Subcutaneous abdominal adipose tissue (tissue), 5 donors: ENCODE results near the gene PSG5.
"Not testable (repeated sequence)": the region's sequence is repeated elsewhere in the genome, so short reads cannot be mapped to it uniquely, and the experiment has no call there.

Experiments used
- H3K27ac ChIP-seq: one replicate; pipeline ENCODE4 v1.7.0; 2013; ENCODE audit warnings: low read depth, mild to moderate bottlenecking, inconsistent platforms, low read length, moderate library complexity
- H3K27me3 ChIP-seq, 5 donors: one replicate each; pipeline ENCODE4 v1.7.0; 2013; ENCODE audit warnings: low read length in 5 of 5, inconsistent platforms in 1 of 5; ENCODE audit not compliant: control insufficient read depth in 5 of 5, insufficient read depth in 4 of 5
- H3K36me3 ChIP-seq, 5 donors: one replicate each; pipeline ENCODE4 v1.7.0; 2013; ENCODE audit warnings: low read length in 5 of 5; ENCODE audit not compliant: control insufficient read depth in 5 of 5, insufficient read depth in 5 of 5
- H3K4me1 ChIP-seq, 5 donors: one replicate each; pipeline ENCODE4 v1.7.0; 2013; ENCODE audit warnings: low read length in 5 of 5, mild to moderate bottlenecking in 3 of 5, moderate library complexity in 1 of 5; ENCODE audit not compliant: control insufficient read depth in 5 of 5, insufficient read depth in 5 of 5
- H3K4me3 ChIP-seq, 5 donors: one replicate each; pipeline ENCODE4 v1.7.0; 2013; ENCODE audit warnings: low read length in 5 of 5, low read depth in 1 of 5
- H3K9ac ChIP-seq, 5 donors: one replicate each; pipeline ENCODE4 v1.7.0; 2013; ENCODE audit warnings: low read length in 5 of 5, mild to moderate bottlenecking in 4 of 5, moderate library complexity in 3 of 5
- H3K9me3 ChIP-seq, 5 donors: one replicate each; pipeline ENCODE4 v1.7.0; 2013; ENCODE audit warnings: low read length in 5 of 5; ENCODE audit not compliant: control insufficient read depth in 5 of 5
- donor health status: healthy.
- donor health status: healthy.
- donor health status: healthy.
- donor health status: healthy.
- donor health status: healthy.

PSG5 gene

DNA sequence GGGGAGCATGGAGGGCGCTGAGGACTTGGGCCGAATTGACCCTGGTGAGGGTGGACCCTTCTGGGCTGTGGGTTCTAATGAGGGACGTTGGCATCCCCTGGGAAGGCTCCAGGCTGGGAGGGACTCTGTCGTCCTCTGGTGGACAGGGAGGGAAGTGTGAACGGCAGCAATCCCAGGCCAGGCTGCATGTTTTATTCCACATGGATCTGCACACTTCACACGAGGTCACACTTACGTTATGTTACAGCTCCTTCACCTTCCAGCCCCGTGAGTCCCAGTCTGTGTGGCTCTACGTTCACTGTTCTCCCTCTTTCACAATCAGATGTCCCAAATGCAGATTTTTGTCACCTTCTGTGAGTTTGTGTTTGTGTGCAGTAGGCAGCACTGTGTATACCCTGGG is 1.8 kb upstream of the PSG5 start:
- not testable (repeated sequence) for H3K4me1 ChIP-seq, H3K36me3 ChIP-seq, H3K27ac ChIP-seq, H3K9me3 ChIP-seq, H3K9ac ChIP-seq, H3K27me3 ChIP-seq, H3K4me3 ChIP-seq

DNA sequence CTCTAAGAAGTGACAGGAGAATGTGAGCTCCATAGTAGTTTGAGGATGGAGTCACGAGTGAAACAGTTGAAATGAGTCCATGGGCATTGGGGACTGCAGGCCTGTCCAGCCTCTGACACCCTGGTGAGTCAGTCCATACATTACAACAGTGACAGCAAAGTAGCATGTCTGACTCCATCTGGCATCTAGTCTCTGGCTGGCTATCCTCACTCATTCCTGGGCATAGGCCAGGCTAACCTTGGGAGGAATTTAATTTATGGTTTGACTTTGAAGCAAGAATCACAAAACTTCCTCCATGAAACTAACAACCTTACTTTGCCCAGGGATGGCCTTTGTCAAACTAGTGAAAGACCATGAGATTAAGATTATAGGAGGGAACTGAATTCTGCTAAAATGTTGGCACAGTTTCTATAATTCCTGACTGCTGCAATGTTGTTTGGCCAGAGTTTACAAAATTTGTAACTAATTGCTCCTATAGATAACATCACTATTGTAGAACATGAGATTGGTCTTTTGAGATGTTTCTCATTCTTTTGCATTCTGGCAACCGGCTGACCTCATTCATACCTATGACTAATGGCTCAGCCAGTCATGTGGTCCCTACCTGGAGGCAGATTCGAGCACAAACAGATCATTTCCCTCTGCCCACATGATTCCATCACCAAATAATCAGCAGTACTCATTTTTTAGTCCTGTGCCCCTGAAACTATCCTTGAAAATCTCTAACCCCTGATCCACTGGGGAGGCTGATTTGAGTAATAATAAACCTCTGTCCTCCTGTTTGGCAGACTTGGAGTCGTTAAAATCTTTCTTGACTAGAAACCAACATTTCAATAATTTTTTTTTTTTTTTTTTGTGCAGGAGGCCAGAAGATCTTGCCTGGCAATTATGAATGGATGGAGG is 4.2 kb downstream of the PSG5 start:
- not testable (repeated sequence) for H3K9me3 ChIP-seq, H3K27ac ChIP-seq, H3K27me3 ChIP-seq

DNA sequence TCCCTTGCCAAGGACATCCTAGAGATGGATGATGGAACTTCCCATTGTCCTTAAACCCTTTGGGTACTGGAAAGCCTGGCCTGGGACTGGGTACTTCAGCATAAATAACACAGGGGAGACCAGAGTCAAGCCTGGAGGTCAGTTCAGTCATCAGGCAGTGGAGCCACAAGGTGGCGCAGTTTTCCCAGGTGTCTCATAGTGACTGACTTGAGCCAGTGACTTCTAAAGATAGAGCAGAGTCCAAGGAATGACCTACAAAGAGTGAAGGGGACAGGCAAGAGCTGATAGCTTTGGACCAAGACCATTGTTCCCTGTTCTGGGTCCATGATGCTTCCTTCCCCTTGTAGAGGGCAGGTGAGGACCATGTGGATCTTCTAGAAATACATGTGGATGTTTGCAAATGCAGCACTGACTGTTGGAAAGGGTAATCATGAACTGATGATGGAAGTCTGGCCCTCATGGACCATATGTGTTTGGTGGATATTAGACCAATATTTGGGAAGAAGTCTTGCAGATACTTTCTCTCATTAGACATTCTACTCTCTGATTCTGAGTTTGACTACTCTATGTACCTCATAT is 6.7 kb downstream of the PSG5 start:
- H3K4me3 ChIP-seq, H3K36me3 ChIP-seq, H3K9ac ChIP-seq, H3K27ac ChIP-seq, H3K27me3 ChIP-seq, H3K4me1 ChIP-seq, H3K9me3 ChIP-seq: not testable (repeated sequence)

More for the DNA sequence above, 4.2 kb downstream of the PSG5 start:
- H3K4me1 ChIP-seq, H3K4me3 ChIP-seq, H3K9ac ChIP-seq, H3K36me3 ChIP-seq: not testable (repeated sequence)

DNA sequence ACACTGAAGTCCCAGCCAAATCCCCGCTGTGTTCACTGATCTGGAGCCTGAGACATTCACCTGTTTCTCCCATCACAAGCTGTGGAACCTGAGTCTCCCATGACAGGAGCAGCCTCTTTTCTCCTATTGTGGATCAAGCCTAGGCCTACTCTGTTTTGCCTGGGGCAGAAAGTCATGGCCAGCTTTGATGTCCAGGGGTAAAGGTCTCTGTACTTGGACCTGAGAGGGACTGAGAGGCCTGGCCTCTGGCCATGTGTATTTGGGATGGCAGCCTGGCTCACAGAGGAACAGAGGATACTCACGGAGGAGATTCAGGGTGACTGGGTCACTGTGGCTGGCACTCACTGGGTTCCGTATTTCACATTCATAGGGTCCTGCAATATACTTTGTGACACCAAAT is 7.8 kb downstream of the PSG5 start:
- H3K36me3 ChIP-seq, H3K9ac ChIP-seq, H3K4me1 ChIP-seq, H3K4me3 ChIP-seq, H3K27ac ChIP-seq, H3K9me3 ChIP-seq, H3K27me3 ChIP-seq: not testable (repeated sequence)

DNA sequence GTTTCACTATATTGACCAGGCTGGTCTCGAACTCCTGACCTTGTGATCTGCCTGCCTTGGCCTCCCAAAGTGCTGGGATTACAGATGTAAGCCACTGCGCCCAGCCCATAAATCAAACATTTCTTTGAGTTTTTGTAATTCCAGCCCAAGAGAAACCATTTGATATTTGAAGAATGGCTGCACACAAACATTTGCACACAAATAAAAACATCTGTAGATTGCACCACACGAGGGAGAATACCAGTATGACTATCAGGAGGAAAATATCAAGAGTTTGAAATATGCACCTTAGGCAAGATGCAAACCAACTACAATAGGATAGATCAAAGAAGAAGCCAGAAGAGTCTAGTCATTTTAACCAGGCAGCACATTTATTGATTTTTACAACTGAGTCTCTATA is 20.4 kb downstream of the PSG5 start:
- not testable (repeated sequence) for H3K9ac ChIP-seq, H3K9me3 ChIP-seq, H3K4me3 ChIP-seq, H3K27me3 ChIP-seq, H3K4me1 ChIP-seq, H3K36me3 ChIP-seq, H3K27ac ChIP-seq

DNA sequence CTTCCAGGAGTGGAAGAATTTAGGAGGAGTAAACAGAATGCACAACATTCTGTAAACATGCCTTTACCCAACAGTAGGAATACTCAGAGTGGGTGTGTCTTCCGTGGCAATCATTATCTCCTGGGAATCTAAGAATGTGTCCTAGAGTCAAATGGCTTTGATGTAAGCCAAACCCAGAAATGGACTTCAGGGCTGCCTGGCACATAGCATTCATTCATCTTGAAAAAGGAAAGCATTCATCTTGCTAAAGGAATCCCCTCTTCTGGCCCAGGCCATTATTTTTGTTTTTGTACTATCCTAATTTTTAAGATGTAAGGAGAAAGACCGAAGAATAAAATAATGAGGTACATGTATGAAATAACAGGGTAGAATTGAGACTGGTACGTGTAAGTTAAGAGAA is 23.2 kb downstream of the PSG5 start:
- H3K36me3 ChIP-seq, H3K27ac ChIP-seq, H3K27me3 ChIP-seq, H3K9me3 ChIP-seq, H3K4me1 ChIP-seq, H3K9ac ChIP-seq, H3K4me3 ChIP-seq: not testable (repeated sequence)

DNA sequence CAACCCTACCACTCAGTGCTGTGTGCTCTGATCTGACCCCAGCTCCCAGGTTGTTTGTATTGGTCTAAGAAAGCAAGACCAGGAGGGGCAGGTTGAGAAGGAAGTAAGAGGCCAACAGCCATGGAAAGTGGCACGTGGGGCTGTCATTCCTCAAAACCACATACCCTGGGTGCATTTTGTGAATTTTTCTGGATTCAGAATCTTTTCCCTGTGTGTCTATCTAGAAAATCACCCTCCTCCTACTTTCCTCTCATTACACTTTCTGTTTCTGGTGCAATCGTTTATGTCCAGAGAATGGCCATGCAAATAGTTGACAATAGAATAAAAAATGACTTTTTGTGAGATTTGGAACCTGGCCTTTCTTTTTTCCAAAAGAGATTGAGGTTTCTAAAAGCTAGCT is 24.1 kb downstream of the PSG5 start:
- not testable (repeated sequence) for H3K27ac ChIP-seq, H3K4me1 ChIP-seq, H3K36me3 ChIP-seq, H3K9me3 ChIP-seq, H3K27me3 ChIP-seq, H3K9ac ChIP-seq, H3K4me3 ChIP-seq

DNA sequence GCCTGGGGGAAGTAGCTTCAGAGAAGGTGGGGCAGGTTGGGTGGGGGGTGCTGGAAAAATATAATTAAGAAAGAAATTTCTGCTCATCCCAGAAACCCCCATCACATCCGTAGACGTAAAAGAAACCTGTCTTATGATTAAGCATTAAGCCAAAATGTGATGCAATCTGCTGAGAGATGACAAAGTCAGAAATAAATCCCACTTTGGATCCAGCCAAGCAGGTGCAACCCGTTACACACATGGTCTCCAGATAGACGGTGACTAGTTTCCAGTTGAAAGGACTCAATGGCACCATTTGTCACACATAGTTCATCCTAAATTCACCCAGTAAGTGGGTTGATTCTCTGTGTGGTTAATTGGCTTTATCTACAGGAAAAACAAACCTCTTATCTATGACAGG is 34.1 kb downstream of the PSG5 start:
- no peaks in the 10 kb centered on the region for H3K36me3 ChIP-seq
- H3K4me1 ChIP-seq = no peaks in the 10 kb centered on the region
- H3K27me3 ChIP-seq = no peaks in the 10 kb centered on the region
- H3K9ac ChIP-seq = no peak overlapping the region
- H3K27ac ChIP-seq = no peak overlapping the region
- H3K9me3 ChIP-seq = peaks cover 0 to 7% (median 0%) of the 10 kb centered on the region in 5 donors
- H3K4me3 ChIP-seq = no peak overlapping the region

DNA sequence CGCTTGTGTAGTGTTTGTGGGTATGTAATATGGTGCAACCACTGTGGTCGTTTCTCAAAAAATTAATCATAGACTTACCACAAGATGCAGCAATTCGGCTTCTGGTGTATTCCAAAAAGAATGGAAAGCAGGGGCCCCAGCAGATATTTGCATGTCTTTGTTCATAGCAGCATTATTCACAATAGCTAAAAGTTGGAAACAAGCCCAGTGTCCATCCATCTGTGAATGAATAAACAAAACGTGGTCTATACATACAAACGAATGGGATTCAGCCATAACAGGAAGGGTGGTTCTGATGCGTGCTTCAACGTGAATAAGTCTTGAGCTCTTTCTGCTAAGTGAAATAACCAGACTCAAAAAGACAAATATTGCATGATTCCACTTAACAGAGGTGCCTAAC is 36.5 kb downstream of the PSG5 start:
- not testable (repeated sequence) for H3K27me3 ChIP-seq, H3K9me3 ChIP-seq, H3K36me3 ChIP-seq, H3K27ac ChIP-seq, H3K9ac ChIP-seq, H3K4me1 ChIP-seq, H3K4me3 ChIP-seq

DNA sequence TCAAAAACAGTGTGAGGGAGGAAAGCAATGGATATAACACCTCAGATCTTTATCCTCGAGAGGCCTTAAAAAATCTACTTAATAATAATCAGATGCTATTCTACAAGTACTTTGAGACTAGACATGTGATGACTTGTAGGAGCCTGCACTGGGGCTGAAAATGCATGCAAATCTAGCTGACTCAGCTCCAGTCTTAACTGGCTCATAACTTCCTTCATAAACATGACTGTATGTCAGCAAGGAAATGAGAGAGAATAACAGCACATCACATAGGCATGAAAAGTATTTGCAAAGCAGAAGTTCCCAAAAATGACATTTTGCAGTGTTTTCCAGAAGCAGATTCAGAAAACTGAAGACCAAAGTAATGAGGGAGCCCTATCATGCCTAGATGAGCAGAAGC is 38.1 kb downstream of the PSG5 start:
- Histone ChIP-seq H3K9ac (no peak overlapping the region), H3K9me3 (no peaks in the 10 kb centered on the region), H3K27me3 (no peaks in the 10 kb centered on the region), H3K4me3 (no peak overlapping the region), H3K36me3 (no peaks in the 10 kb centered on the region), H3K27ac (no peak overlapping the region), H3K4me1 (no peaks in the 10 kb centered on the region)
